Testis (tissue), 2 donors: ENCODE data around the gene RPL7L1.

Source experiments
- POLR2A ChIP-seq: fragments of 450-650 bp; IDR thresholded peaks from one replicate; pipeline ENCODE4 v1.6.1; 2017; ENCODE audit warnings: antibody characterized with exemption, mild to moderate bottlenecking, moderate library complexity
- TF ChIP-seq, protein P1 (sequence below), 3 experiments: fragments of 450-650 bp in 2 of 3; fragments of 200-600 bp in 1 of 3; sonication (generic) in 1 of 3; IDR thresholded peaks; one replicate each; pipeline ENCODE4 v1.5.1; 2016 to 2019; ENCODE audit warnings: antibody characterized with exemption in 3 of 3, mild to moderate bottlenecking in 2 of 3, moderate library complexity in 1 of 3

DNA sequence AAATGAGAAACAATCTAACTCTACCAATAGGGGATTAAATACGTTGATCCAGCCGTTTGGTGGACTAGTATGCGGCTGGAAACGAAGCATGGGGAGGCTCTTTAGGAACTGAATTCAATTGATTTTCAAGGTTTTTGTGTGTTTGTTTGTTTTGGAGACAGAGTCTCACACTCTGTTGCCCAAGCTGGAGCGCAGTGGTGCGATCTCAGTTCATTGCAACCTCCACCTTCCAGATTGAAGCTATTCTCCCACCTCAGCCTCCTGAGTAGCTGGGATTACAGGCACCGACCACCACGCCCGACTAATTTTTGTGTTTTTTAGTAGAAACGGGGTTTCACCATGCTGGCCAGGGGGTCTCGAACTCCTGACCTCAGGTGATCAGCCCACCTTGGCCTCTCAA is 57.0 kb downstream of the RPL7L1 start:
- TF ChIP-seq, protein P1, sequence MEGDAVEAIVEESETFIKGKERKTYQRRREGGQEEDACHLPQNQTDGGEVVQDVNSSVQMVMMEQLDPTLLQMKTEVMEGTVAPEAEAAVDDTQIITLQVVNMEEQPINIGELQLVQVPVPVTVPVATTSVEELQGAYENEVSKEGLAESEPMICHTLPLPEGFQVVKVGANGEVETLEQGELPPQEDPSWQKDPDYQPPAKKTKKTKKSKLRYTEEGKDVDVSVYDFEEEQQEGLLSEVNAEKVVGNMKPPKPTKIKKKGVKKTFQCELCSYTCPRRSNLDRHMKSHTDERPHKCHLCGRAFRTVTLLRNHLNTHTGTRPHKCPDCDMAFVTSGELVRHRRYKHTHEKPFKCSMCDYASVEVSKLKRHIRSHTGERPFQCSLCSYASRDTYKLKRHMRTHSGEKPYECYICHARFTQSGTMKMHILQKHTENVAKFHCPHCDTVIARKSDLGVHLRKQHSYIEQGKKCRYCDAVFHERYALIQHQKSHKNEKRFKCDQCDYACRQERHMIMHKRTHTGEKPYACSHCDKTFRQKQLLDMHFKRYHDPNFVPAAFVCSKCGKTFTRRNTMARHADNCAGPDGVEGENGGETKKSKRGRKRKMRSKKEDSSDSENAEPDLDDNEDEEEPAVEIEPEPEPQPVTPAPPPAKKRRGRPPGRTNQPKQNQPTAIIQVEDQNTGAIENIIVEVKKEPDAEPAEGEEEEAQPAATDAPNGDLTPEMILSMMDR (IDR thresholded peaks at IDR 0.05) = no peak
- TF ChIP-seq POLR2A = no peak
